Measurements from ENCODE around the gene BOLA3.
A peak's percentile ranks its signal among the peaks of the same experiment; 100 is the strongest.
"Not testable (repeated sequence)": the region's sequence is repeated elsewhere in the genome, so short reads cannot be mapped to it uniquely, and the experiment has no call there.

The BOLA3 gene

DNA sequence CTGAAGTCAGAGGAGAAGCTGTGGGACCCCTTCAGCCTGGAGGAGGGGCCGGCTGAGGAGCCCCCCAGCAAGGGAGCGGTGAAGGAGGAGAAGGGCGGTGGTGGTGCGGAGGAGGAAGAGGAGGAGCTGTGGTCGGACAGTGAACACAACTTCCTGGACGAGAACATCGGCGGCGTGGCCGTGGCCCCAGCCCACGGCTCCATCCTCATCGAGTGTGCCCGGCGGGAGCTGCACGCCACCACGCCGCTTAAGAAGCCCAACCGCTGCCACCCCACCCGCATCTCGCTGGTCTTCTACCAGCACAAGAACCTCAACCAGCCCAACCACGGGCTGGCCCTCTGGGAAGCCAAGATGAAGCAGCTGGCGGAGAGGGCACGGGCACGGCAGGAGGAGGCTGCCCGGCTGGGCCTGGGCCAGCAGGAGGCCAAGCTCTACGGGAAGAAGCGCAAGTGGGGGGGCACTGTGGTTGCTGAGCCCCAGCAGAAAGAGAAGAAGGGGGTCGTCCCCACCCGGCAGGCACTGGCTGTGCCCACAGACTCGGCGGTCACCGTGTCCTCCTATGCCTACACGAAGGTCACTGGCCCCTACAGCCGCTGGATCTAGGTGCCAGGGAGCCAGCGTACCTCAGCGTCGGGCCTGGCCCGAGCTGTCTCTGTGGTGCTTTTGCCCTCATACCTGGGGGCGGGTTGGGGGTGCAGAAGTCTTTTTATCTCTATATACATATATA lies 46.0 kb downstream of the BOLA3 start:
- DNase-seq (ENCODE audit: low spot score), result no peak

- no peak for DNase-seq (ENCODE audit: low spot score)
Measured at GRCh38 chr2:74100254-74101216, 47.2 kb downstream of the BOLA3 start.

GRCh38 chr2:74099835-74100234 lies 47.9 kb downstream of the BOLA3 start:
- no peak for DNase-seq (ENCODE audit: low spot score)

GRCh38 chr2:74099271-74099670 lies 48.4 kb downstream of the BOLA3 start:
- DNase-seq (ENCODE audit: low spot score), result no peak

GRCh38 chr2:74097574-74097973 lies 50.1 kb downstream of the BOLA3 start:
- DNase-seq (ENCODE audit: low spot score), result no peak

GRCh38 chr2:74096052-74096451 lies 51.7 kb downstream of the BOLA3 start:
- no peak for DNase-seq (ENCODE audit: low spot score)

DNA sequence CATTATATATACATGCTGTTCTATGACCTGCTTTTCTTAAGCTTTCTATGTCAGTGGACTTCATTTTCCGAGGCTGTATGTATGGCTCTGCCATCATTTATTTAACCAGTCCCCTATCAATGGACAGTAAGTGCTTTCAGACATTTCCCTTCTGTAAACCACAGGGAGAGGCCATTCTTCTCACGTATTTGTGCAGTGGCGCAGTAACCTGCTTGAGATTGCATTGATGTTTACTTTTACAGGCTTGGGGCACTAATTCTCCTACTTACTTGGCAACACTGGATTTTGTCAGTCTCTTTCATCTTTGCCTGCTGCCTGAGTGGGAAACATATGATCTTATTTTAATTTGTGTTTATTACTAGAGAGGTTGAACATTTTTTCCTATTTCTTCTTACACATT lies 52.1 kb downstream of the BOLA3 start:
- DNase-seq (ENCODE audit: low spot score), result no peak

GRCh38 chr2:74094291-74094690 lies 53.4 kb downstream of the BOLA3 start:
- DNase-seq (ENCODE audit: low spot score), result no peak

- DNase-seq (ENCODE audit: low spot score), result no peak
Measured at GRCh38 chr2:74093840-74094239, 53.9 kb downstream of the BOLA3 start.

DNA sequence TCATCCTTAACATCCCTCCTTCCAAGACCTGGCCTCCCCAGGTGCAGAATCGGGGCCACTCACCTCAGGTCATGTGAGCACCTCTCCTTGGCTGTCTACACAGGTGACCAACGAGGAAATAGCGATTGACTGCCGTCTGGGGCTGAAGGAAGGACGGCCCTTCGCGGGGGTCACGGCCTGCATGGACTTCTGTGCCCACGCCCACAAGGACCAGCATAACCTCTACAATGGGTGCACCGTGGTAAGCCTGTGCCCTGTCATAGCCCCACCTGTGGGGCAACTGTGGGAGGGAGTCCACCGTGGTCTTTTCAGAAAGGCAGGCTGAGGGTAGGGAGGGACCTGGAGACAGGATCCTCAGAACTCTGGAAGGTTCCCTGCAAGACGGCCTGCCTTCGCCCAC lies 54.3 kb downstream of the BOLA3 start:
- DNase-seq (ENCODE audit: low spot score), result no peak

DNA sequence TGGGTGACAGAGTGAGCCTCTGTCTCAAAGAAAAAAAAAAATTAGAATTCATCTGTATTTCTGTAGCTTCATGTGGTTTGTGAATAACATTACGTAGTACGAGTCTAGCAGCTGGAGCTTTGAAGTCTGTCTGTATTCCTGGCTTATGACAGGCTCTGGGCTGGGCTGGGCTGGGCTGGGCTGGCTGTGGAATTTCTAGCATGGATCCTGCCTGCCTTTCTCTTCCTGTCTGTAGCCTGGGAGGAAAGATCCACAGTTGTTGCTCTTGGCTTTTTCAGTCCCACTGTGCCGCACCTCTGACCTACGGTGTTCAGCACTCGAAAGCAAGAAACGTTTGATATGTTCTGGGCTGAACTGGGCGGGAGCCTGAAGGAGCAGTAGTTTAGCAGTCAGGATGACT lies 55.4 kb downstream of the BOLA3 start:
- DNase-seq (ENCODE audit: low spot score), result peak; percentile 36

DNA sequence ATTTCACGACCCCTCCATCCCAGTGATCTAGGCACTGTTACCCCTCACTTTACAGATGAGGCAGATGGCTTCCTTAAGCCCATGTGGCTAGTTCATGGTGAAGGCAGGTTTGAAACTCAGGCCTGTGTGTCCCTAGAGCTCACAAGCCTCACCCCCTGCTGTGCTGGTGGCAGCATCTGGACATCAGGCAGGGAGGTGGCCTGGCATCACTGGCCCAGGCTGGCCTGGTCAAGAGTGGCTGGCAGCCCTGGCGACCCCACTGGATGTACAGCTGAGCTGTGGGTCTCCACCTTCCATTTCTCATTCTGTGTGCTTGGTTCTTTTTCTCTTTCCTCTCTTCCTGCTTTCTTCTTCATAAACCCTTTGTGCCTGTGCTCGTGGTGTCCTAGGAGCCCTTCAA lies 56.3 kb downstream of the BOLA3 start:
- DNase-seq (ENCODE audit: low spot score), result no peak

GRCh38 chr2:74089816-74090745 lies 57.6 kb downstream of the BOLA3 start:
- no peak for DNase-seq (ENCODE audit: low spot score)

DNA sequence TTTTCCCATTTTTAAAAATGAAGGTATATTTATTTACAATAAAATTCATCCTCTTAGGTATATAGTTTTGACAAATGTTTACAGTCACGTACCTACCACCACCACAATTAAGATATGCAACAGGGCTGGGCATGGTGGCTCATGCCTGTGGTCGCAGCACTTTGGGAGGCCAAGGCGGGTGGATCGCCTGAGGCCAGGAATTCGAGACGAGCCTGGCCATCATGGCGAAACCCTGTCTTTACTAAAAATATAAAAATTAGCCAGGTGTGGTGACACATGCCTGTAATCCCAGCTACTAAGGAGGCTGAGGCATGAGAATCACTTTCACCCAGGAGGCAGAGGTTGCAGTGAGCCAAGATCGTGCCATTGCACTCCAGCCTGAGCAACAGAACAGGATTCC lies 59.0 kb downstream of the BOLA3 start:
- DNase-seq (ENCODE audit: low spot score), result not testable (repeated sequence)

DNA sequence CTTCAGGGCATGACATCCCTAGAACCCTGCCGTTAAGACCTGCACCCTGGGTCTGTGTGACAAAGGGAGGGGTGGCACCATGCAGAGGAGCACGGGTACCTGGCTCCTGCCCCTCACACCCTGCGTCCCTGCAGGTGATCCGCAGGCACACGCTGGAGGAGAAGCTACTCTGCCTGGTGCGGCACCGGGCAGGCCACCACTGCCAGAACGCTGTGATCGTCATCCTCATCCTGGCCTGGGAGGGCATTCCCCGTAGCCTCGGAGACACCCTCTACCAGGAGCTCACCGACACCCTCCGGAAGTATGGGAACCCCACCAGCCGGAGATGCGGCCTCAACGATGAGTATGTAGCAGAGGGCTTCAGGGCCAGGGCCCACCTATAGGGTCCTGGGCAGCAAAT lies 60.0 kb downstream of the BOLA3 start:
- no peak for DNase-seq (ENCODE audit: low spot score)

GRCh38 chr2:74086021-74086420 lies 61.7 kb downstream of the BOLA3 start:
- no peak for DNase-seq (ENCODE audit: low spot score)
